ENCODE data around the gene MVB12A. TPM values are rescaled to one million over a fixed set of nuclear protein-coding genes. Genes with fewer than 3 reads are reported as not detected.

The MVB12A gene
- total RNA-seq, 1 donor from 2014 or later, result 36.3 TPM

- Histone ChIP-seq H3K9me3 (no peaks in the 10 kb centered on the region), H3K27ac (peak overlapping the region; percentile 74), H3K27me3 (no peaks in the 10 kb centered on the region), H3K4me3 (peak overlapping the region; percentile 99), H3K36me3 (peaks cover 4% of the 10 kb centered on the region), H3K4me1 (peaks cover 13% of the 10 kb centered on the region)
- ATAC-seq (no peak), DNase-seq (no peak)
- intact Hi-C loops (cut with DNase I), result no loop called here
- no peak for TF ChIP-seq CTCF (IDR thresholded peaks at IDR 0.05)
Observed at GRCh38 chr19:17419154-17419620, 660 bp upstream of the MVB12A start.

- intact Hi-C loops (cut with DNase I), result no loop called here
- peak overlapping the region; percentile 99 for H3K4me3 ChIP-seq
- peak; percentile 49 for ATAC-seq
- DNase-seq, result peak; percentile 76
- peak overlapping the region; percentile 77 for H3K27ac ChIP-seq
- H3K9me3 ChIP-seq, result no peaks in the 10 kb centered on the region
- no peaks in the 10 kb centered on the region for H3K27me3 ChIP-seq
- no peaks in the 10 kb centered on the region for H3K36me3 ChIP-seq
- H3K4me1 ChIP-seq, result peaks cover 13% of the 10 kb centered on the region
- peak; percentile 21 for TF ChIP-seq CTCF (IDR thresholded peaks at IDR 0.05)
Observed at GRCh38 chr19:17420475-17420924, 653 bp downstream of the MVB12A start.

- no peak for TF ChIP-seq CTCF (IDR thresholded peaks at IDR 0.05)
- Histone ChIP-seq H3K4me3 (no peak overlapping the region), H3K36me3 (no peaks in the 10 kb centered on the region), H3K4me1 (peaks cover 13% of the 10 kb centered on the region), H3K27ac (no peak overlapping the region), H3K9me3 (no peaks in the 10 kb centered on the region), H3K27me3 (no peaks in the 10 kb centered on the region)
- DNase-seq (no peak), ATAC-seq (no peak)
- intact Hi-C loops (cut with DNase I), result no loop called here
Observed at GRCh38 chr19:17421942-17422341, 2.1 kb downstream of the MVB12A start.

GRCh38 chr19:17423429-17424208 is 3.8 kb downstream of the MVB12A start:
- no peak for ATAC-seq
- intact Hi-C loops (cut with DNase I), result no loop called here
- H3K9me3 ChIP-seq, result no peaks in the 10 kb centered on the region
- H3K4me3 ChIP-seq, result no peak overlapping the region
- TF ChIP-seq CTCF (IDR thresholded peaks at IDR 0.05), result no peak
- H3K27ac ChIP-seq, result no peak overlapping the region
- no peak for DNase-seq
- H3K36me3 ChIP-seq, result no peaks in the 10 kb centered on the region
- H3K27me3 ChIP-seq, result no peaks in the 10 kb centered on the region
- H3K4me1 ChIP-seq, result peaks cover 12% of the 10 kb centered on the region

GRCh38 chr19:17424743-17425365 is 5.0 kb downstream of the MVB12A start:
- H3K27me3 ChIP-seq, result no peaks in the 10 kb centered on the region
- no peak overlapping the region for H3K4me3 ChIP-seq
- TF ChIP-seq CTCF (IDR thresholded peaks at IDR 0.05), result peak; percentile 24
- DNase-seq, result no peak
- H3K9me3 ChIP-seq, result no peaks in the 10 kb centered on the region
- H3K27ac ChIP-seq, result no peak overlapping the region
- intact Hi-C loops (cut with DNase I), result no loop called here
- no peaks in the 10 kb centered on the region for H3K36me3 ChIP-seq
- peaks cover 5% of the 10 kb centered on the region for H3K4me1 ChIP-seq
- peak; percentile 44 for ATAC-seq

All from upper lobe of right lung (tissue), 1 donor.